ENCODE results near the gene NR2C2. TPM values are rescaled to one million over a fixed set of nuclear protein-coding genes. Genes with fewer than 3 reads are reported as not detected.

The NR2C2 gene
- 10 to 100 TPM in 4 of 5 donors, 1 to 10 TPM in 1; 8.7 to 73.6 (median 28.6) TPM for total RNA-seq
- polyA plus RNA-seq = 1 to 10 TPM; 5.0 to 5.5 (median 5.0) TPM
- long read RNA-seq, donor 1 = 0 reads
- long read RNA-seq, donor 2, partial matches to known transcripts = 39 of 40 reads
- long read RNA-seq, donor 2, other reads (novel, unspliced or antisense) = 0 of 40 reads
- long read RNA-seq, donor 3, partial matches to known transcripts = 0 of 13 reads
- long read RNA-seq, donor 3, other reads (novel, unspliced or antisense) = 11 of 13 reads
- long read RNA-seq, donor 4 = 0 reads
- long read RNA-seq, donor 5, partial matches to known transcripts = 0 of 5 reads
- long read RNA-seq, donor 5, other reads (novel, unspliced or antisense) = 0 of 5 reads
- long read RNA-seq, donor 6 = 0 reads
- long read RNA-seq, donor 7, partial matches to known transcripts = 0 of 4 reads
- long read RNA-seq, donor 7, other reads (novel, unspliced or antisense) = 0 of 4 reads
- long read RNA-seq, donor 8, partial matches to known transcripts = 43 of 44 reads
- long read RNA-seq, donor 8, other reads (novel, unspliced or antisense) = 0 of 44 reads
- long read RNA-seq, donor 9, partial matches to known transcripts = 0 of 1 reads
- long read RNA-seq, donor 9, other reads (novel, unspliced or antisense) = 0 of 1 reads
- long read RNA-seq, donor 10, partial matches to known transcripts = 23 of 24 reads
- long read RNA-seq, donor 10, other reads (novel, unspliced or antisense) = 0 of 24 reads

DNA sequence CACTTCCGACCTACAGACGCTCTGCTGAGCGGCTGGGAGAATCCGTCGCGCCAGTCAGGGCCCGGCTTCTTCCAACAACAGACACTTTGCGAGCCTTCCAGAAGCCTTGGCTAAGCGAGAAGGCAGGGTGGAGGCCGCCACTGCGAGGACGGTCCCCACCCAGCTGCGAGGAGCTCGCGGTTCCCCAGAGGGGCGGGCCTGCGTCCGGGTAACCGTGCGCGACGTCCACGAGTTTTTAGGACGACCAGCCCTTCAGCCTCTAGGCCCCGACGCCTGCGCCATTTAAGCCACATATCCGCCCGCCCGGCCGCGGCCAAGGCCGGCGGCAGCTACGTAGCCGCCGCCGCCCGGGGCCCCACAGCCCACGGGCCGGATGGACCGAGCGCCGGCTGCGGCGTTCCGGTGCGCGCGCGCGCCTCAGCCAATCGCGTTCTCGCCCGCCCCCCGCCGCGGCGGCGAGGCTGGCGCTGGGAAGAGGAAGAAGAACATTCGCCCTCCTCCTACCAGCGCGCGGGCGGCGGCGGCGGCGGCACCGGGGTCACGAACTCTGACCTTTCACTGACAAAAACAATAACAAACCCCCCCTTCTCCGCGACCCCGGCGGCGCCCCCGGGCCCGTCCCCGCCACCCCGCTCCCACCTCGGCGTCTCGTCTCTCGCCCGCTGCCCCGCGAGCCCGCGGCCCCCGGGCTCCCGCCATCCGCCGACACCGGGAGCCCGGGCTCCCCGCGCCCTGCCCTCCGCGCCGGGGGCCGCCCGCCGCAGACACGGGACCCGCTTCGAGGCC is at the start of gene NR2C2:
Gene NR2C2, plus strand, starts transcription at position 484 of the 786 bp plus-strand sequence. CDS start 56,332 bp downstream, outside the sequence.
- intact Hi-C loops (cut with DNase I; ENCODE audit: low total_unique reads) = no loop called here

DNA sequence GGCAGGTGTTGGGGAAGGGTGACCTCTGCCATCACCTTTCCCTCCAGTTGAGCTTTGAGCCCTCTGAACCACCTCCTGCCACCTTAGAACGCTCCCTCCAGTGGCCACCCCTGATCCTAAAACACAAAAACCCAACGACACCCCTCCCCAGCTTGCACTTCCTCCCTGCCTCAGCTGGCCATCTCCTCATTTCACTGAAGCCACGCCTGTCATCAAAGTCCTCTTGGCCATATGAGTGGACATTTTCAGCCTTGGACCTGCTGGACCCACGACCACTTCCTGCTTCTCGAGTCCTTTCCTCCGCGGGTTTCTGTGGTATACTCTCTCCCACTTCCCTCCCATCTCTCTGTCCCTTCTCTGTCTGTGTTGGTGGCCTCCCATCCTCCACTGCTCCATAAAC is 48.5 kb upstream of the NR2C2 start:
- WGBS, 5 donors = 55 to 73% (median 63%) methylated on average over 7 of the region's 7 CpGs
- no peak overlapping the region for H3K4me3 ChIP-seq
- no peaks in the 10 kb centered on the region for H3K9me3 ChIP-seq
- H3K4me1 ChIP-seq = peaks cover 0 to 25% (median 23%) of the 10 kb centered on the region in 4 donors
- H3K27ac ChIP-seq = no peak overlapping the region
- H3K36me3 ChIP-seq = peaks cover 0 to 28% (median 9%) of the 10 kb centered on the region in 4 donors
- DNase-seq = no peak
- intact Hi-C loops (cut with DNase I; ENCODE audit: low total_unique reads) = no loop called here
- H3K27me3 ChIP-seq = no peaks in the 10 kb centered on the region
- TF ChIP-seq POLR2A (IDR thresholded peaks at IDR 0.05) (no peak), EP300 (IDR thresholded peaks at IDR 0.05) (no peak), POLR2AphosphoS5 (IDR thresholded peaks at IDR 0.05) (no peak)
- TF ChIP-seq, protein P1, sequence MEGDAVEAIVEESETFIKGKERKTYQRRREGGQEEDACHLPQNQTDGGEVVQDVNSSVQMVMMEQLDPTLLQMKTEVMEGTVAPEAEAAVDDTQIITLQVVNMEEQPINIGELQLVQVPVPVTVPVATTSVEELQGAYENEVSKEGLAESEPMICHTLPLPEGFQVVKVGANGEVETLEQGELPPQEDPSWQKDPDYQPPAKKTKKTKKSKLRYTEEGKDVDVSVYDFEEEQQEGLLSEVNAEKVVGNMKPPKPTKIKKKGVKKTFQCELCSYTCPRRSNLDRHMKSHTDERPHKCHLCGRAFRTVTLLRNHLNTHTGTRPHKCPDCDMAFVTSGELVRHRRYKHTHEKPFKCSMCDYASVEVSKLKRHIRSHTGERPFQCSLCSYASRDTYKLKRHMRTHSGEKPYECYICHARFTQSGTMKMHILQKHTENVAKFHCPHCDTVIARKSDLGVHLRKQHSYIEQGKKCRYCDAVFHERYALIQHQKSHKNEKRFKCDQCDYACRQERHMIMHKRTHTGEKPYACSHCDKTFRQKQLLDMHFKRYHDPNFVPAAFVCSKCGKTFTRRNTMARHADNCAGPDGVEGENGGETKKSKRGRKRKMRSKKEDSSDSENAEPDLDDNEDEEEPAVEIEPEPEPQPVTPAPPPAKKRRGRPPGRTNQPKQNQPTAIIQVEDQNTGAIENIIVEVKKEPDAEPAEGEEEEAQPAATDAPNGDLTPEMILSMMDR (IDR thresholded peaks at IDR 0.05) = no peak

More for the DNA sequence above, at the start of gene NR2C2:
- peak in 2 of 3 donors; percentile 79 to 84 for TF ChIP-seq POLR2AphosphoS5 (IDR thresholded peaks at IDR 0.05)
- no peak for TF ChIP-seq EP300 (IDR thresholded peaks at IDR 0.05)
- TF ChIP-seq, protein P1 (IDR thresholded peaks at IDR 0.05) = no peak
- no peak for TF ChIP-seq POLR2A (IDR thresholded peaks at IDR 0.05)
- peak; percentile 88 to 96 for DNase-seq
- H3K36me3 ChIP-seq = peaks cover 13 to 33% (median 29%) of the 10 kb centered on the region in 4 donors
- peak within 1 kb of the TSS; percentile 95 to 99 (median 98) for H3K27ac ChIP-seq
- no peaks in the 10 kb centered on the region for H3K27me3 ChIP-seq
- H3K9me3 ChIP-seq = no peaks in the 10 kb centered on the region
- peaks cover 42 to 83% (median 71%) of the 10 kb centered on the region in 4 donors for H3K4me1 ChIP-seq
- peak within 1 kb of the TSS; percentile 80 to 91 (median 86) for H3K4me3 ChIP-seq
- 0 to 1% (median 0%) methylated on average over 45 to 108 of the region's 108 CpGs for WGBS, 5 donors

DNA sequence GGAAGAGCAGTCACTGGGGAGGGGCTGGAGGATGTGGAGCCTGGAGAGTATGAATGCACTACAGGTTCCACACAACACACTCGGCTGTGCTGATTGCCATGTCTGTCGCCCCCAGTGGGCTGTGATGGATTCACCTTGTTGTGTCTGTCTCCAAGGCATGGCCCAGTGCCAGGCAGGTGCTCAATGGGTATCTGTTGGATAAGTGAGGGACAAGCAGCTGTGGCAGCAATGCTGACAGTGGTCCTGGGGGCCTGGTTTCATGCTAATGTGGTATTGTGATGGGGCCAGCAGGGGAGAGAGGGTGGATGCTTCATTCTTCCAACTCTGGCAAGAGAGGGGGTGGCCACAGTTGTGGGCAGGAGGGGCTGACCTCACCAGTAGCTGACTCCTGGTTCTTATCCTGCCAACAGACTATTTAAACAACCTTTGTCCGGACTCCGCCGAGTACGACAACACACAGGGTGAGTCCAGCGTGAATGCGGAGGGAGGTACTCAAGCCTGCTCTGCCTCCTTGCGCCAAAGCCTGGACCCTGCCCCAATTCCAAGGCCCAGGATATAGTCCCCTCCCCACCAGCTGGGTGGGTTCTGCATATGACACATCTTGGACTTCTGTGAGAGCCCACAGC is 47.3 kb upstream of the NR2C2 start:
- H3K4me3 ChIP-seq = no peak overlapping the region
- peaks cover 0 to 25% (median 23%) of the 10 kb centered on the region in 4 donors for H3K4me1 ChIP-seq
- H3K27ac ChIP-seq = no peak overlapping the region
- peak; percentile 66 to 73 for DNase-seq
- H3K9me3 ChIP-seq = peaks cover 0 to 4% (median 3%) of the 10 kb centered on the region in 4 donors
- WGBS, 5 donors = 29 to 70% (median 56%) methylated on average over 7 to 9 of the region's 9 CpGs
- H3K27me3 ChIP-seq = no peaks in the 10 kb centered on the region
- TF ChIP-seq, protein P1 (IDR thresholded peaks at IDR 0.05) = no peak
- peak in 2 of 3 donors; percentile 15 to 21 for TF ChIP-seq POLR2AphosphoS5 (IDR thresholded peaks at IDR 0.05)
- no peak for TF ChIP-seq EP300 (IDR thresholded peaks at IDR 0.05)
- no peak for TF ChIP-seq POLR2A (IDR thresholded peaks at IDR 0.05)
- intact Hi-C loops (cut with DNase I; ENCODE audit: low total_unique reads) = no loop called here
- H3K36me3 ChIP-seq = peaks cover 0 to 28% (median 9%) of the 10 kb centered on the region in 4 donors
